ENCODE results near the gene MZT2B. TPM values are rescaled to one million over a fixed set of nuclear protein-coding genes. Genes with fewer than 3 reads are reported as not detected.

MZT2B gene
- total and polyA plus RNA-seq, 2 donors (not counting 1 experiment from before 2014, with no cell fraction given): 119 to 152 TPM

DNA sequence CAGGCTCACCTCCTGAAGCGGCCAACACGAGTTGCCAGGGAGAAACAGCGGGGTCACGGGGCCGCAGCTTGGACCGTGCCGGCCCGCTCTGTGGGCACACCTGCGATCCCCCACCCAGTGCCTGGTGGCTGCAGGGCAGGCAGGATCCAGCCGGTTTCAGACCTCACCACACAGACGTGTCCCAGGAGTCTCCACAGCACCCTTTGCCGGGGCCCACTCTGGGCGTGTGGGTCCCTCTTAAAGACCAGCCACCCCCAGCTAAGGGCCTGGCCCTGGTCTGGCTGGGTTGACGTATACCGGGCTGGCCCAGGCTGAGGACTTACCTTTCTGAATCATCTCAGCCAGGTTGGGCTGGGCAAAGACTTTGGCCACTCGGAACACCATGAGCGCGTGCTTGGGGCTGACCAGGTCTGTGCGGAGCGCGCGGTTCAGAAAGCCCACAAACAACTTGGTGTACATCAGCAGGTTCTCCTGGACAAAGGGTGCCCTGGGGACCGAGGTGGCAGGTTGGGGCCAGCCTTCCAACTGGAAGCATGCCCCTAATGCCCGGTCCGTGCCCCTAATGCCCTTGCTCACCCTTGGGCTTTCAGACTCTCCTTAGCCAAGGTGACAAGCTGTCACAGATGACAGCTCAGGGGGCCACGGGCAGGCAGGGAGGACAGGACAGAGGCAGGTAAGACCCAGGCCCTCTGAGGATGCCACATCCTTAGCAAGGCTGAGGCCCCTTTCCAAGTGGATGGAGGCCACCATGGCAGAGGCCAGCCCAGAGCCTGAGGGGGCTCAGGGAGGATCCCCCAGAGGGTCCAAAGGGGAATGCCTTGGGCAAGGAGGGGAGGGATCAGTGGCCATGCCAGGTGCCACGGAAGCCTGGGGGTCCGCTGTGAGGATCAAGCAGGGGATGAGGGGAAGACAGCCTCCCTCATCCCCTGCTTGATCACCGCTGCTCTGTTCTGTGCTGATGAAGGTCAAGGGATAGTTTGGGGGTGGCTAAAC lies 27.0 kb upstream of the MZT2B start:
- POLR2A ChIA-PET: no interaction called here
- intact Hi-C loops (cut with micrococcal nuclease): no loop called here

More for the DNA sequence above, 27.0 kb upstream of the MZT2B start:
- H3K9ac ChIP-seq (ENCODE audit: low read length): no peak overlapping the region
- H3K27ac ChIP-seq (ENCODE audit: low read length in 2 of 2): no peak overlapping the region
- no peak overlapping the region for H3K4me3 ChIP-seq (ENCODE audit: control extremely low read depth in 1 of 5, extremely low read depth in 1 of 5, insufficient read depth in 1 of 5, low read depth in 2 of 5, low read length in 4 of 5)
- no peaks in the 10 kb centered on the region for H3K79me2 ChIP-seq (ENCODE audit: control insufficient read depth, insufficient read depth, low read length)
- TF ChIP-seq EZH2 (IDR thresholded peaks at IDR 0.05; ENCODE audit: borderline replicate concordance, insufficient read depth, low read depth, low read length, poor library complexity, severe bottlenecking): no peak
- TF ChIP-seq, protein P1, sequence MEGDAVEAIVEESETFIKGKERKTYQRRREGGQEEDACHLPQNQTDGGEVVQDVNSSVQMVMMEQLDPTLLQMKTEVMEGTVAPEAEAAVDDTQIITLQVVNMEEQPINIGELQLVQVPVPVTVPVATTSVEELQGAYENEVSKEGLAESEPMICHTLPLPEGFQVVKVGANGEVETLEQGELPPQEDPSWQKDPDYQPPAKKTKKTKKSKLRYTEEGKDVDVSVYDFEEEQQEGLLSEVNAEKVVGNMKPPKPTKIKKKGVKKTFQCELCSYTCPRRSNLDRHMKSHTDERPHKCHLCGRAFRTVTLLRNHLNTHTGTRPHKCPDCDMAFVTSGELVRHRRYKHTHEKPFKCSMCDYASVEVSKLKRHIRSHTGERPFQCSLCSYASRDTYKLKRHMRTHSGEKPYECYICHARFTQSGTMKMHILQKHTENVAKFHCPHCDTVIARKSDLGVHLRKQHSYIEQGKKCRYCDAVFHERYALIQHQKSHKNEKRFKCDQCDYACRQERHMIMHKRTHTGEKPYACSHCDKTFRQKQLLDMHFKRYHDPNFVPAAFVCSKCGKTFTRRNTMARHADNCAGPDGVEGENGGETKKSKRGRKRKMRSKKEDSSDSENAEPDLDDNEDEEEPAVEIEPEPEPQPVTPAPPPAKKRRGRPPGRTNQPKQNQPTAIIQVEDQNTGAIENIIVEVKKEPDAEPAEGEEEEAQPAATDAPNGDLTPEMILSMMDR (IDR thresholded peaks at IDR 0.05): no peak
- H3K27me3 Mint-ChIP-seq: no peaks in the 10 kb centered on the region
- H3K4me2 ChIP-seq (replicated peaks; ENCODE audit: low read depth, low read length, poor library complexity, severe bottlenecking): no peak overlapping the region
- H3K9me3 ChIP-seq (ENCODE audit: control extremely low read depth in 1 of 3, control insufficient read depth in 2 of 3, insufficient read depth in 1 of 3, low read length in 2 of 3): peaks cover 0 to 9% (median 0%) of the 10 kb centered on the region in 3 donors
- H3K9me3 Mint-ChIP-seq (ENCODE audit: insufficient read depth): no peaks in the 10 kb centered on the region
- 98% methylated on average over 26 of the region's 29 CpGs for WGBS (ENCODE audit: insufficient coverage)
- no peak overlapping the region for H2AFZ ChIP-seq (ENCODE audit: insufficient read depth, low read depth, low read length, poor library complexity, severe bottlenecking)
- no peak for ATAC-seq (ENCODE audit: low read depth)
- peaks cover 0 to 13% of the 10 kb centered on the region in 2 experiments for H3K36me3 ChIP-seq (replicated peaks in 1 of 2; ENCODE audit: control extremely low read depth in 1 of 2, control insufficient read depth in 1 of 2, extremely low read depth in 1 of 2, insufficient read depth in 2 of 2, low read length in 1 of 2)
- no peak overlapping the region for H3K4me3 Mint-ChIP-seq
- peaks cover 24 to 32% of the 10 kb centered on the region in 2 donors for H3K4me1 ChIP-seq (ENCODE audit: control insufficient read depth in 2 of 2, insufficient read depth in 2 of 2, low read length in 2 of 2)
- CTCF ChIA-PET: interaction anchor here (0.8 to 1.8 kb wide), 4 partner anchors 8 to 179 kb away, joined by 3 to 13 read pairs (median 5); partner anchors contain the start of gene SMPD4
- H3K4me1 Mint-ChIP-seq: peaks cover 30% of the 10 kb centered on the region
- H3K27ac Mint-ChIP-seq: peak overlapping the region; percentile 46
- H4K20me1 ChIP-seq (ENCODE audit: control insufficient read depth, insufficient read depth, low read length, poor library complexity, severe bottlenecking): no peaks in the 10 kb centered on the region
- no peaks in the 10 kb centered on the region for H3K27me3 ChIP-seq (replicated peaks in 1 of 4; ENCODE audit: control extremely low read depth in 1 of 4, control insufficient read depth in 3 of 4, insufficient read depth in 4 of 4, low read length in 3 of 4)
- no peak for DNase-seq
